Astrocyte of the spinal cord (primary cell): Measurements from ENCODE around the gene HCN3.

Source experiments
- DNase-seq: peaks from one replicate; pipeline ENCODE4 v3.0.0; 2011; ENCODE audit warnings: low read depth, low spot score
- H3K4me3 ChIP-seq: 2 replicates; pipeline ENCODE4 v1.5.1; 2011; ENCODE audit warnings: low read depth, mild to moderate bottlenecking, low read length, moderate library complexity
- CTCF ChIP-seq: IDR thresholded peaks from 2 replicates; pipeline ENCODE4 v1.5.1; 2012; ENCODE audit warnings: low read depth, mild to moderate bottlenecking, low read length, inconsistent platforms
- in situ Hi-C: cut with HindIII; loops from 2 replicates; pipeline ENCODE4 v1.10.0; 2017; ENCODE audit warnings: low sequenced_read_pairs

The HCN3 gene

GRCh38 chr1:155313261-155313660 lies 36.0 kb downstream of the HCN3 start:
- in situ Hi-C loops = no loop called here
- no peak overlapping the region for H3K4me3 ChIP-seq
- TF ChIP-seq CTCF = no peak
- no peak for DNase-seq

GRCh38 chr1:155316922-155317321 lies 39.7 kb downstream of the HCN3 start:
- TF ChIP-seq CTCF = no peak
- no peak overlapping the region for H3K4me3 ChIP-seq
- in situ Hi-C loops = no loop called here
- no peak for DNase-seq

- in situ Hi-C loops = no loop called here
- H3K4me3 ChIP-seq = no peak overlapping the region
- DNase-seq = no peak
- no peak for TF ChIP-seq CTCF
Measured at GRCh38 chr1:155318082-155318481, 40.8 kb downstream of the HCN3 start.

GRCh38 chr1:155319536-155319935 lies 42.3 kb downstream of the HCN3 start:
- DNase-seq = no peak
- no peak for TF ChIP-seq CTCF
- in situ Hi-C loops = no loop called here
- no peak overlapping the region for H3K4me3 ChIP-seq

- peak overlapping the region; percentile 55 for H3K4me3 ChIP-seq
- no peak for TF ChIP-seq CTCF
- in situ Hi-C loops = no loop called here
- no peak for DNase-seq
Measured at GRCh38 chr1:155320252-155320651, 43.0 kb downstream of the HCN3 start.

GRCh38 chr1:155320661-155321617 lies 43.7 kb downstream of the HCN3 start, which contains the start of gene RUSC1:
Gene RUSC1, plus strand, starts transcription at chr1:155320894. Its CDS starts 880 bp downstream, at chr1:155321774.
- peak within 1 kb of the TSS; percentile 55 for H3K4me3 ChIP-seq
- TF ChIP-seq CTCF = no peak
- in situ Hi-C loops = no loop called here

More at GRCh38 chr1:155320661-155321617, 43.7 kb downstream of the HCN3 start, which contains the start of gene RUSC1:
- peak; percentile 66 for DNase-seq
